Neuronal stem cell (in vitro differentiated cells): ENCODE measurements around the gene EIF2B1.

ENCODE experiments used
- DNase-seq: peaks from one replicate; pipeline ENCODE4 v3.0.0-alpha.2; 2013; ENCODE audit warnings: low spot score
- H2AFZ ChIP-seq: one replicate; pipeline ENCODE4 v1.6.1; 2013; ENCODE audit warnings: mild to moderate bottlenecking, low read length, inconsistent platforms
- H2AK5ac ChIP-seq: 2 replicates; pipeline ENCODE4 v1.6.1; 2013; ENCODE audit warnings: low read depth, mild to moderate bottlenecking, inconsistent platforms, low read length, moderate library complexity, mixed read lengths
- H2BK120ac ChIP-seq: 2 replicates; pipeline ENCODE4 v1.6.1; 2013; ENCODE audit warnings: low read depth, mild to moderate bottlenecking, inconsistent platforms, low read length, moderate library complexity, mixed read lengths
- H2BK12ac ChIP-seq: one replicate; pipeline ENCODE4 v1.6.1; 2013; ENCODE audit warnings: low read length, inconsistent platforms
- H2BK15ac ChIP-seq: 2 replicates; pipeline ENCODE4 v1.6.1; 2013; ENCODE audit warnings: mild to moderate bottlenecking, low read length, inconsistent platforms, mixed read lengths
- H2BK5ac ChIP-seq: one replicate; pipeline ENCODE4 v1.6.1; 2013; ENCODE audit warnings: inconsistent platforms, mild to moderate bottlenecking, low read length, moderate library complexity
- H3K14ac ChIP-seq: one replicate; pipeline ENCODE4 v1.6.1; 2013; ENCODE audit warnings: low read length, inconsistent platforms
- H3K18ac ChIP-seq: 2 replicates; pipeline ENCODE4 v1.6.1; 2013; ENCODE audit warnings: low read length, inconsistent platforms
- H3K23ac ChIP-seq: 2 replicates; pipeline ENCODE4 v1.6.1; 2013; ENCODE audit warnings: low read depth, mild to moderate bottlenecking, mixed read lengths, low read length, inconsistent platforms; ENCODE audit not compliant: poor library complexity
- H3K27ac ChIP-seq: replicated peaks from 3 replicates; pipeline ENCODE4 v1.5.1; 2013; ENCODE audit warnings: low read length, inconsistent platforms
- H3K27me3 ChIP-seq, 3 experiments: 2 replicates each; pipeline ENCODE4 v1.6.1; 2013; ENCODE audit warnings: low read length in 3 of 3, mild to moderate bottlenecking in 2 of 3, inconsistent platforms in 1 of 3, low read depth in 1 of 3, mixed read lengths in 1 of 3, moderate library complexity in 1 of 3; ENCODE audit not compliant: control insufficient read depth in 3 of 3, insufficient read depth in 3 of 3
- H3K36me3 ChIP-seq, 2 donors: replicated peaks in 1 of 2; 2 replicates each; pipeline ENCODE4 v1.6.1; 2013; ENCODE audit warnings: low read length in 2 of 2; ENCODE audit not compliant: control insufficient read depth in 2 of 2, insufficient read depth in 2 of 2
- H3K4ac ChIP-seq: 2 replicates; pipeline ENCODE4 v1.6.1; 2013; ENCODE audit warnings: inconsistent platforms, mild to moderate bottlenecking, low read length, moderate library complexity
- H3K4me1 ChIP-seq, 2 donors: 1 replicate in 1 of 2; 2 replicates in 1 of 2; pipeline ENCODE4 v1.6.1; 2013; ENCODE audit warnings: low read length in 2 of 2, low read depth in 1 of 2; ENCODE audit not compliant: control insufficient read depth in 2 of 2, insufficient read depth in 1 of 2
- H3K4me2 ChIP-seq: one replicate; pipeline ENCODE4 v1.6.1; 2013; ENCODE audit warnings: mild to moderate bottlenecking, low read length, inconsistent platforms; ENCODE audit not compliant: insufficient read depth, poor library complexity, severe bottlenecking
- H3K4me3 ChIP-seq, 2 donors: 2 replicates each; pipeline ENCODE4 v1.5.1; 2013; ENCODE audit warnings: low read length in 2 of 2, mild to moderate bottlenecking in 2 of 2, inconsistent platforms in 1 of 2, moderate library complexity in 1 of 2
- H3K79me1 ChIP-seq: one replicate; pipeline ENCODE4 v1.6.1; 2013; ENCODE audit warnings: low read depth, mild to moderate bottlenecking, inconsistent platforms, low read length, moderate library complexity
- H3K9ac ChIP-seq: one replicate; pipeline ENCODE4 v1.6.1; 2013; ENCODE audit warnings: mild to moderate bottlenecking, low read depth, low read length, inconsistent platforms; ENCODE audit not compliant: poor library complexity
- H3K9me3 ChIP-seq, 2 donors: replicated peaks in 1 of 2; 2 replicates each; pipeline versions ENCODE3 to v1.6.1; 2013; ENCODE audit warnings: low read length in 2 of 2, mild to moderate bottlenecking in 2 of 2, inconsistent platforms in 1 of 2, low read depth in 1 of 2, mixed read lengths in 1 of 2, moderate library complexity in 1 of 2; ENCODE audit not compliant: control insufficient read depth in 2 of 2, insufficient read depth in 1 of 2
- H4K8ac ChIP-seq: one replicate; pipeline ENCODE4 v1.6.1; 2013; ENCODE audit warnings: low read depth, mild to moderate bottlenecking, inconsistent platforms, low read length, moderate library complexity
- H4K91ac ChIP-seq: one replicate; pipeline ENCODE4 v1.6.1; 2013; ENCODE audit warnings: low read length, low read depth, mild to moderate bottlenecking, inconsistent platforms; ENCODE audit not compliant: poor library complexity
- WGBS, 2 donors: extraction: QIAGEN DNeasy Blood & Tissue Kit; methylation state at CpG; one replicate each; pipeline ENCODE4 v1.1.7; 2013; ENCODE audit warnings: missing lambda C conversion rate in 2 of 2, mixed read lengths in 1 of 2; ENCODE audit not compliant: insufficient read length in 2 of 2, insufficient replicate concordance in 1 of 2; ENCODE audit errors: extremely low coverage in 2 of 2; 5-methylcytosine and 5-hydroxymethylcytosine counted together

The EIF2B1 gene

DNA sequence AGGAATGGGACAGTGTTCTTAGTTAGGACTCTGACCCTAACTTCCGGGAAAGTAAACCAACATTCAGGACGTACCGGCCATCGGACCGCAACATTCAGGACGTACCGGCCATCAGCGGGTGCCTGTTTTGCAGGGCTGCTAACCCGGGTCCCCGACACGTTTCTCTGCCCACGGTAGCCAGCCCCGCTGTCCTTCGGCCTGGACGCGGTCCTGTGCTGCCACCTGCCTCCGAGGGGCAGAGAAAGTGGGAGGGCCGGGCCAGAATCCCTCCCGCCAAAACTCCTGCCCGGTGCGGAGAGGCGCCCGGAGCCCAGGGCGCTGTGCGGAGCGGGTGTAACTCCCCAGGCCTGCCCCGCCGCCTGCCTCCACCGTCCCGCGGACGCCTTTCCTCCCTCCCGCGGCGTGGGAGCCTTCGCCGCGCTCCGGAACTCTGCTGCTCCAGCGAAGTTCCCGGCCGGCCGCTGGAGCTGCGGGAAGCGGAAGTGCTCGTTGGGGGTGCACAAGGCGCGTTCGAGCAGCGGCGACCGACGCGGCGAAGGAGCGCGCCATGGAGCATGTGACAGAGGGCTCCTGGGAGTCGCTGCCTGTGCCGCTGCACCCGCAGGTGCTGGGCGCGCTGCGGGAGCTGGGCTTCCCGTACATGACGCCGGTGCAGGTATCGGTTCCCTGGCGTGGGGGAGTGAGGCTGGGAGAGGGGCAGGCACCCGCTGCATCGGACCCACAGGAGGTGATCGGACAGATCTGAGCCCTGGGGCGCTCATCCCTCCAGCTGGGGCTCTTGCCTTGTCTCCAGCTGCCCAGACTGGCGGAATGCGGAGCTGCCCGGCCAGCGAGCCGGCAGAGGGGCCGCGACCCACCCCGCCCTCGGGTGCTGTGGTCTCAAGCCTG is 31.6 kb downstream of the EIF2B1 start, which contains the start of gene DDX55:
DDX55 (plus strand) TSS at position 498 of the 888 bp plus-strand sequence; CDS start at position 548, 50 bp downstream.
- peak within 1 kb of the TSS; percentile 86 for H4K8ac ChIP-seq
- H3K27me3 ChIP-seq: no peaks in the 10 kb centered on the region
- no peaks in the 10 kb centered on the region for H3K9me3 ChIP-seq
- peaks cover 16 to 63% of the 10 kb centered on the region in 2 donors for H3K36me3 ChIP-seq
- H2BK5ac ChIP-seq: peak within 1 kb of the TSS; percentile 91
- peak within 1 kb of the TSS; percentile 17 for H3K4ac ChIP-seq
- peak within 1 kb of the TSS; percentile 91 for H2AFZ ChIP-seq
- H3K23ac ChIP-seq: peak within 1 kb of the TSS; percentile 96
- peak within 1 kb of the TSS; percentile 95 to 100 for H3K4me3 ChIP-seq
- no peak within 1 kb of the TSS for H2BK120ac ChIP-seq
- H3K9ac ChIP-seq: peak within 1 kb of the TSS; percentile 99
- peak within 1 kb of the TSS; percentile 82 for H3K27ac ChIP-seq
- peak within 1 kb of the TSS; percentile 92 for H3K4me2 ChIP-seq
- H3K79me1 ChIP-seq: peaks cover 6% of the 10 kb centered on the region
- H4K91ac ChIP-seq: peak within 1 kb of the TSS; percentile 86
- no CpG with 5 or more reads among the region's 81 CpGs for WGBS, 2 donors
- H2BK12ac ChIP-seq: no peak within 1 kb of the TSS
- peak within 1 kb of the TSS; percentile 99 for H3K14ac ChIP-seq
- H2AK5ac ChIP-seq: peak within 1 kb of the TSS; percentile 92
- peaks cover 3 to 7% of the 10 kb centered on the region in 2 donors for H3K4me1 ChIP-seq
- H2BK15ac ChIP-seq: no peak within 1 kb of the TSS
- peak; percentile 85 for DNase-seq
- H3K18ac ChIP-seq: peak within 1 kb of the TSS; percentile 100

DNA sequence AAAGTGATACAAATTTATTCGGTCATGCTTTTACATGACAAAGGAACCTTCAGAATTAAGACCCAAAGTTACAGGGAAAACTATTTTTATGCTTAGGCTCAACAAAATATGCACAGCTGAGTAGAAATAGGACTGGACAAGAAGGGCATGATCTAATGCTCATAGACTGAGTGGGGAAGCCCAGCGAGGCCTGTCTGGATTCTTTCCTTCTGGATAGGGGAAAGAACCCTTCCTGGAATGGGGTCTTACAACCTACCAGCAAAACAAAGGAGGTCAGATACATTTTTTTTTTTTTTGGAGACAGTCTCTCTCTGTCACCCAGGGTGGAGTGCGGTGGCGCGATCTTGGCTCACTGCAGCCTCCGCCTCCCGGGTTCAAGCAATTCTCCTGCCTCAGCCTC is 33.8 kb downstream of the EIF2B1 start:
- no peak overlapping the region for H2BK12ac ChIP-seq
- no peak overlapping the region for H3K9ac ChIP-seq
- H2BK15ac ChIP-seq: no peak overlapping the region
- H3K27me3 ChIP-seq: no peaks in the 10 kb centered on the region
- H3K27ac ChIP-seq: no peak overlapping the region
- no peak overlapping the region for H2AK5ac ChIP-seq
- peaks cover 7 to 62% of the 10 kb centered on the region in 2 donors for H3K36me3 ChIP-seq
- H2BK5ac ChIP-seq: no peak overlapping the region
- H4K8ac ChIP-seq: no peak overlapping the region
- peaks cover 3 to 7% of the 10 kb centered on the region in 2 donors for H3K4me1 ChIP-seq
- WGBS, 2 donors: no CpG with 5 or more reads among the region's 7 CpGs
- DNase-seq: no peak
- no peak overlapping the region for H3K4ac ChIP-seq
- no peak overlapping the region for H3K18ac ChIP-seq
- H2AFZ ChIP-seq: no peak overlapping the region
- H3K14ac ChIP-seq: no peak overlapping the region
- no peak overlapping the region for H3K4me2 ChIP-seq
- H3K9me3 ChIP-seq: no peaks in the 10 kb centered on the region
- peaks cover 4% of the 10 kb centered on the region for H3K79me1 ChIP-seq
- no peak overlapping the region for H4K91ac ChIP-seq
- no peak overlapping the region for H3K23ac ChIP-seq
- no peak overlapping the region for H2BK120ac ChIP-seq
- H3K4me3 ChIP-seq: no peak overlapping the region

GRCh38 chr12:123599310-123599709 is 34.2 kb downstream of the EIF2B1 start:
- no peak for DNase-seq
- H3K14ac ChIP-seq: no peak overlapping the region
- H3K23ac ChIP-seq: no peak overlapping the region
- no peak overlapping the region for H3K27ac ChIP-seq
- no peak overlapping the region for H3K4me3 ChIP-seq
- H2BK15ac ChIP-seq: no peak overlapping the region
- no peak overlapping the region for H3K9ac ChIP-seq
- no peak overlapping the region for H4K8ac ChIP-seq
- H3K9me3 ChIP-seq: no peaks in the 10 kb centered on the region
- 100% methylated on average over 1 of the region's 1 CpG; no CpG with 5 or more reads in 1 of the 2 donors for WGBS, 2 donors
- peaks cover 3 to 7% of the 10 kb centered on the region in 2 donors for H3K4me1 ChIP-seq
- H3K79me1 ChIP-seq: peaks cover 4% of the 10 kb centered on the region
- H2BK12ac ChIP-seq: no peak overlapping the region
- peaks cover 7 to 61% of the 10 kb centered on the region in 2 donors for H3K36me3 ChIP-seq
- no peak overlapping the region for H3K4ac ChIP-seq
- H2BK120ac ChIP-seq: no peak overlapping the region
- no peak overlapping the region for H2AFZ ChIP-seq
- no peak overlapping the region for H3K4me2 ChIP-seq
- no peak overlapping the region for H2AK5ac ChIP-seq
- H3K18ac ChIP-seq: no peak overlapping the region
- no peak overlapping the region for H2BK5ac ChIP-seq
- H3K27me3 ChIP-seq: no peaks in the 10 kb centered on the region
- no peak overlapping the region for H4K91ac ChIP-seq

GRCh38 chr12:123598522-123598921 is 35.0 kb downstream of the EIF2B1 start:
- H3K27me3 ChIP-seq: no peaks in the 10 kb centered on the region
- no peak overlapping the region for H3K14ac ChIP-seq
- no peak overlapping the region for H2AK5ac ChIP-seq
- no peak for DNase-seq
- H3K9me3 ChIP-seq: no peaks in the 10 kb centered on the region
- H4K8ac ChIP-seq: no peak overlapping the region
- H3K4me1 ChIP-seq: peaks cover 3 to 7% of the 10 kb centered on the region in 2 donors
- no CpG with 5 or more reads among the region's 3 CpGs for WGBS, 2 donors
- no peak overlapping the region for H3K9ac ChIP-seq
- no peak overlapping the region for H3K18ac ChIP-seq
- no peak overlapping the region for H4K91ac ChIP-seq
- peaks cover 8 to 60% of the 10 kb centered on the region in 2 donors for H3K36me3 ChIP-seq
- no peak overlapping the region for H3K4ac ChIP-seq
- H2BK120ac ChIP-seq: no peak overlapping the region
- no peak overlapping the region for H2AFZ ChIP-seq
- no peak overlapping the region for H2BK15ac ChIP-seq
- no peak overlapping the region for H3K4me2 ChIP-seq
- peaks cover 4% of the 10 kb centered on the region for H3K79me1 ChIP-seq
- no peak overlapping the region for H3K4me3 ChIP-seq
- H3K27ac ChIP-seq: no peak overlapping the region
- no peak overlapping the region for H2BK5ac ChIP-seq
- H2BK12ac ChIP-seq: no peak overlapping the region
- H3K23ac ChIP-seq: no peak overlapping the region
